ENCODE results near the gene KYAT1. TPM values are rescaled to one million over a fixed set of nuclear protein-coding genes. Genes with fewer than 3 reads are reported as not detected.
A peak's percentile ranks its signal among the peaks of the same experiment; 100 is the strongest.

Gene KYAT1
- total and polyA plus RNA-seq, 2 of the 13 experiments (the other 11 are each of a cell fraction or from before 2014, with no cell fraction given), result 9.2 to 46.5 TPM

DNA sequence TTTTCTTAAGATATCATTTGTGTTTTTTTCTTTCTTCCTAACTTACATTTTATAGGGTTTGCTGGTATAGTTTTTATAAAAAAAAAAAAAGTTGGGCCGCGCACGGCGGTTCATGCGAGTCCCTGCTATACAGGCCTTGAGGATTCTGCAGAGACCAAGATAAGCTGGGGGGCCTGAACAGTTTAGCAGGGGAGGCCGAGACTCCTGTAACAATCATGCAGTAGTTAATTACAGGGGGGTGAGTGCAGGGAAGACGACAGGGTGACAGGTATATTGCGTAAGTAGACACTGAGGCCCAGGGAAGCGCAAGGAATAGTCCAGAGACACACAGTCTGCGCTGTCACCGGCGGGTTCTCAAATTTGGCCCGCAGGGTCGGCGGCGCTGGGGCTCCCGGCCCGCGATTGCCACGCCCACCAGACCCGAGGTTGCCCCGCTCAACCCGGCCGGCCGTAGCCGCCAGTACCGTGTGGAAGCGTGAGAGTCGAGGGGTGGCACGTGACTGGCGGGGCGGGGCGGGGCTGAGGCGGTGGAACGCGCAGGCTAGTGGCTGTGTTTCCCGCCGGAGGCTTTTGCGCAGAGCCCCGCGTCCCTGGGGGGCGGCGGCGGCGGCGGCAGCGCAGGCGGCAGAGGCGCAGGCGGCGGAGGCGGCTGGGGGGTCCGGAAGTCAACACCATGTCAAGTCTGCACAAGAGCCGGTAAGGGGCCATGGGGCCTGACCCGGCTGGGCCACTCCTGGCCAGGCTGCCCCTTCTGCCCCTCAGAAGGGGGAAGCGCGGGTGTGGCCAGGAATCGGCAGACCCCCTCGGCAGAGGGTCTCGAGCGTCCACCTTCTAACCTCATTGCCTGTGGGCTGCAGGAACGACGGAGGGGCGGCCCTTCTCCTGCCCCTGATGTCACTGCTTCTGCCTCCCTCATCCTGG lies 94.8 kb downstream of the KYAT1 start, which contains the start of gene TBC1D13 (continued):
- TF ChIP-seq, protein P1, sequence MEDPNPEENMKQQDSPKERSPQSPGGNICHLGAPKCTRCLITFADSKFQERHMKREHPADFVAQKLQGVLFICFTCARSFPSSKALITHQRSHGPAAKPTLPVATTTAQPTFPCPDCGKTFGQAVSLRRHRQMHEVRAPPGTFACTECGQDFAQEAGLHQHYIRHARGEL (CRISPR knock-in tag; IDR thresholded peaks at IDR 0.05), result 0 out of 2 replicates have a peak, but pooled peaks have one; percentile 60
- TF ChIP-seq, protein P2, sequence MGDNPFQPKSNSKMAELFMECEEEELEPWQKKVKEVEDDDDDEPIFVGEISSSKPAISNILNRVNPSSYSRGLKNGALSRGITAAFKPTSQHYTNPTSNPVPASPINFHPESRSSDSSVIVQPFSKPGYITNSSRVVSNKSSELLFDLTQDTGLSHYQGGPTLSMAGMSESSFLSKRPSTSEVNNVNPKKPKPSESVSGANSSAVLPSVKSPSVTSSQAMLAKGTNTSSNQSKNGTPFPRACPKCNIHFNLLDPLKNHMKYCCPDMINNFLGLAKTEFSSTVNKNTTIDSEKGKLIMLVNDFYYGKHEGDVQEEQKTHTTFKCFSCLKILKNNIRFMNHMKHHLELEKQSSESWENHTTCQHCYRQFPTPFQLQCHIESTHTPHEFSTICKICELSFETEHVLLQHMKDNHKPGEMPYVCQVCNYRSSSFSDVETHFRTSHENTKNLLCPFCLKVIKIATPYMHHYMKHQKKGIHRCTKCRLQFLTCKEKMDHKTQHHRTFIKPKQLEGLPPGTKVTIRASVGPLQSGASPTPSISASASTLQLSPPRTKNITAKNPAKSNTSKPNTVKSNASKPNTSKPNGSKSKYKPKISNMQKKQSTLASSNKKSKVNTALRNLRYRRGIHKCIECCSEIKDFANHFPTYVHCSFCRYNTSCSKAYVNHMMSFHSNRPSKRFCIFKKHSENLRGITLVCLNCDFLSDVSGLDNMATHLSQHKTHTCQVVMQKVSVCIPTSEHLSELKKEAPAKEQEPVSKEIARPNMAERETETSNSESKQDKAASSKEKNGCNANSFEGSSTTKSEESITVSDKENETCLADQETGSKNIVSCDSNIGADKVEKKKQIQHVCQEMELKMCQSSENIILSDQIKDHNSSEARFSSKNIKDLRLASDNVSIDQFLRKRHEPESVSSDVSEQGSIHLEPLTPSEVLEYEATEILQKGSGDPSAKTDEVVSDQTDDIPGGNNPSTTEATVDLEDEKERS (CRISPR knock-in tag; IDR thresholded peaks at IDR 0.05), result peak; percentile 47; the same call in 1 of the 2 replicates
- TF ChIP-seq KAT7 (CRISPR knock-in tag; IDR thresholded peaks at IDR 0.05; ENCODE audit: borderline replicate concordance), result peak; percentile 94; the same call in 1 of the 2 replicates
- TF ChIP-seq CEBPG (CRISPR knock-in tag; IDR thresholded peaks at IDR 0.05), result peak; percentile 80
- TF ChIP-seq ATAD3A (CRISPR knock-in tag; IDR thresholded peaks at IDR 0.05), result no peak
- TF ChIP-seq, protein P3, sequence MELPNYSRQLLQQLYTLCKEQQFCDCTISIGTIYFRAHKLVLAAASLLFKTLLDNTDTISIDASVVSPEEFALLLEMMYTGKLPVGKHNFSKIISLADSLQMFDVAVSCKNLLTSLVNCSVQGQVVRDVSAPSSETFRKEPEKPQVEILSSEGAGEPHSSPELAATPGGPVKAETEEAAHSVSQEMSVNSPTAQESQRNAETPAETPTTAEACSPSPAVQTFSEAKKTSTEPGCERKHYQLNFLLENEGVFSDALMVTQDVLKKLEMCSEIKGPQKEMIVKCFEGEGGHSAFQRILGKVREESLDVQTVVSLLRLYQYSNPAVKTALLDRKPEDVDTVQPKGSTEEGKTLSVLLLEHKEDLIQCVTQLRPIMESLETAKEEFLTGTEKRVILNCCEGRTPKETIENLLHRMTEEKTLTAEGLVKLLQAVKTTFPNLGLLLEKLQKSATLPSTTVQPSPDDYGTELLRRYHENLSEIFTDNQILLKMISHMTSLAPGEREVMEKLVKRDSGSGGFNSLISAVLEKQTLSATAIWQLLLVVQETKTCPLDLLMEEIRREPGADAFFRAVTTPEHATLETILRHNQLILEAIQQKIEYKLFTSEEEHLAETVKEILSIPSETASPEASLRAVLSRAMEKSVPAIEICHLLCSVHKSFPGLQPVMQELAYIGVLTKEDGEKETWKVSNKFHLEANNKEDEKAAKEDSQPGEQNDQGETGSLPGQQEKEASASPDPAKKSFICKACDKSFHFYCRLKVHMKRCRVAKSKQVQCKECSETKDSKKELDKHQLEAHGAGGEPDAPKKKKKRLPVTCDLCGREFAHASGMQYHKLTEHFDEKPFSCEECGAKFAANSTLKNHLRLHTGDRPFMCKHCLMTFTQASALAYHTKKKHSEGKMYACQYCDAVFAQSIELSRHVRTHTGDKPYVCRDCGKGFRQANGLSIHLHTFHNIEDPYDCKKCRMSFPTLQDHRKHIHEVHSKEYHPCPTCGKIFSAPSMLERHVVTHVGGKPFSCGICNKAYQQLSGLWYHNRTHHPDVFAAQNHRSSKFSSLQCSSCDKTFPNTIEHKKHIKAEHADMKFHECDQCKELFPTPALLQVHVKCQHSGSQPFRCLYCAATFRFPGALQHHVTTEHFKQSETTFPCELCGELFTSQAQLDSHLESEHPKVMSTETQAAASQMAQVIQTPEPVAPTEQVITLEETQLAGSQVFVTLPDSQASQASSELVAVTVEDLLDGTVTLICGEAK (IDR thresholded peaks at IDR 0.05), result no peak
- TF ChIP-seq, protein P3 (CRISPR knock-in tag; IDR thresholded peaks at IDR 0.05), result peak; percentile 91
- TF ChIP-seq, protein P4, sequence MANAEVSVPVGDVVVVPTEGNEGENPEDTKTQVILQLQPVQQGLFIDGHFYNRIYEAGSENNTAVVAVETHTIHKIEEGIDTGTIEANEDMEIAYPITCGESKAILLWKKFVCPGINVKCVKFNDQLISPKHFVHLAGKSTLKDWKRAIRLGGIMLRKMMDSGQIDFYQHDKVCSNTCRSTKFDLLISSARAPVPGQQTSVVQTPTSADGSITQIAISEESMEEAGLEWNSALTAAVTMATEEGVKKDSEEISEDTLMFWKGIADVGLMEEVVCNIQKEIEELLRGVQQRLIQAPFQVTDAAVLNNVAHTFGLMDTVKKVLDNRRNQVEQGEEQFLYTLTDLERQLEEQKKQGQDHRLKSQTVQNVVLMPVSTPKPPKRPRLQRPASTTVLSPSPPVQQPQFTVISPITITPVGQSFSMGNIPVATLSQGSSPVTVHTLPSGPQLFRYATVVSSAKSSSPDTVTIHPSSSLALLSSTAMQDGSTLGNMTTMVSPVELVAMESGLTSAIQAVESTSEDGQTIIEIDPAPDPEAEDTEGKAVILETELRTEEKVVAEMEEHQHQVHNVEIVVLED (CRISPR knock-in tag; IDR thresholded peaks at IDR 0.05; ENCODE audit: borderline replicate concordance), result peak; percentile 94
- no peak for TF ChIP-seq RBM22 (optimal IDR thresholded peaks at IDR 0.05; ENCODE audit: low read length)
- TF ChIP-seq NFE2L1 (CRISPR knock-in tag; IDR thresholded peaks at IDR 0.05; ENCODE audit: borderline replicate concordance), result 0 out of 2 replicates have a peak, but pooled peaks have one; percentile 39
- peak; percentile 86; the same call in 1 of the 2 replicates for TF ChIP-seq ZNF468 (CRISPR knock-in tag; IDR thresholded peaks at IDR 0.05)
- peak; percentile 92 for TF ChIP-seq ZFP36L1 (CRISPR knock-in tag; IDR thresholded peaks at IDR 0.05)
- TF ChIP-seq FIP1L1 (IDR thresholded peaks at IDR 0.05; ENCODE audit: borderline replicate concordance, insufficient read depth, low read depth, low read length), result no peak
- TF ChIP-seq MAFF (IDR thresholded peaks at IDR 0.05; ENCODE audit: low read depth, low read length), result no peak
